IMR-90 (cell line): ENCODE data around the gene SLC66A1. TPM values are rescaled to one million over a fixed set of nuclear protein-coding genes. Genes with fewer than 3 reads are reported as not detected.

ENCODE experiments used
- ATAC-seq: fragments of 200-7000 bp; cut with Tn5 transposase; 2 replicates; pipeline ENCODE4 v1.9.1; 2020; ENCODE audit warnings: low read depth, mild to moderate bottlenecking, moderate library complexity
- BruUV-seq: library from RNA; stranded (reverse); fragments of 400-500 nt; replicated peaks from 2 replicates; lab custom pipeline; 2021; lab: Mats Ljungman, UMichigan
- CTCF ChIA-PET: fragments of 300-600 bp; formaldehyde crosslinking; extraction: SDS; loops from one replicate; lab custom pipeline; 2021; ENCODE audit warnings: antibody characterized with exemption; lab: Yijun Ruan, JAX
- POLR2A ChIA-PET: fragments of 300-600 bp; sonication (Branson Sonifier 250); formaldehyde crosslinking; loops from one replicate; lab custom pipeline; 2022; ENCODE audit warnings: antibody characterized with exemption; ENCODE audit not compliant: unreplicated experiment; lab: Charles Lee
- DNase-seq: peaks from one replicate; pipeline ENCODE4 v3.0.0; 2013
- H2AFZ ChIP-seq: replicated peaks from 2 replicates; pipeline ENCODE3; 2013; ENCODE audit warnings: low read length, mild to moderate bottlenecking; ENCODE audit not compliant: poor library complexity
- H2AK5ac ChIP-seq: 2 replicates; pipeline ENCODE4 v1.6.1; 2013; ENCODE audit warnings: low read depth, low read length, inconsistent platforms
- H2AK9ac ChIP-seq: replicated peaks from 2 replicates; pipeline ENCODE3; 2013; ENCODE audit warnings: mild to moderate bottlenecking, low read depth, low read length, moderate library complexity; ENCODE audit not compliant: poor library complexity
- H2BK120ac ChIP-seq: 2 replicates; pipeline ENCODE4 v1.6.1; 2013; ENCODE audit warnings: low read depth, low read length, inconsistent platforms
- H2BK15ac ChIP-seq: 3 replicates; pipeline ENCODE4 v1.6.1; 2013; ENCODE audit warnings: low read depth, low read length, inconsistent platforms
- H2BK20ac ChIP-seq: 2 replicates; pipeline ENCODE4 v1.6.1; 2013; ENCODE audit warnings: low read depth, mild to moderate bottlenecking, inconsistent platforms, low read length, moderate library complexity
- H2BK5ac ChIP-seq: 2 replicates; pipeline ENCODE4 v1.6.1; 2013; ENCODE audit warnings: mild to moderate bottlenecking, low read depth, low read length, inconsistent platforms; ENCODE audit not compliant: poor library complexity, severe bottlenecking
- H3K14ac ChIP-seq: replicated peaks from 2 replicates; pipeline ENCODE4 v1.6.1; 2013; ENCODE audit warnings: low read depth, low read length, inconsistent platforms
- H3K18ac ChIP-seq: 2 replicates; pipeline ENCODE4 v1.6.1; 2013; ENCODE audit warnings: low read depth, low read length, control low read depth
- H3K23ac ChIP-seq: 2 replicates; pipeline ENCODE4 v1.6.1; 2013; ENCODE audit warnings: low read depth, low read length, inconsistent platforms
- H3K27ac ChIP-seq: 2 replicates; pipeline ENCODE4 v1.5.1; 2013; ENCODE audit warnings: mild to moderate bottlenecking, control low read depth, low read length; ENCODE audit not compliant: insufficient read depth
- H3K27me3 ChIP-seq: 2 replicates; pipeline ENCODE4 v1.6.1; 2013; ENCODE audit warnings: low read length; ENCODE audit not compliant: control insufficient read depth, insufficient read depth
- H3K36me3 ChIP-seq: 2 replicates; pipeline ENCODE4 v1.6.1; 2013; ENCODE audit warnings: low read length, mixed read lengths; ENCODE audit not compliant: control insufficient read depth, insufficient read depth
- H3K4ac ChIP-seq: 2 replicates; pipeline ENCODE4 v1.6.1; 2013; ENCODE audit warnings: low read depth, low read length, inconsistent platforms
- H3K4me1 ChIP-seq: 2 replicates; pipeline ENCODE4 v1.6.1; 2013; ENCODE audit warnings: low read length, mixed read lengths; ENCODE audit not compliant: control insufficient read depth, insufficient read depth
- H3K4me2 ChIP-seq: 2 replicates; pipeline ENCODE4 v1.6.1; 2013; ENCODE audit warnings: low read depth, mild to moderate bottlenecking, control low read depth, low read length, moderate library complexity
- H3K4me3 ChIP-seq: 2 replicates; pipeline ENCODE4 v1.5.1; 2013; ENCODE audit warnings: low read depth, mild to moderate bottlenecking, control low read depth, low read length, moderate library complexity; ENCODE audit not compliant: insufficient read depth
- H3K56ac ChIP-seq: 2 replicates; pipeline ENCODE4 v1.6.1; 2013; ENCODE audit warnings: low read length, inconsistent platforms; ENCODE audit not compliant: insufficient read depth; ENCODE audit errors: extremely low read depth
- H3K79me1 ChIP-seq, 2 experiments: 2 replicates each; pipeline ENCODE4 v1.6.1; 2013; ENCODE audit warnings: low read length in 2 of 2, inconsistent platforms in 1 of 2, low read depth in 1 of 2
- H3K9ac ChIP-seq: 2 replicates; pipeline ENCODE4 v1.6.1; 2013; ENCODE audit warnings: low read depth, low read length, control low read depth
- H3K9me1 ChIP-seq: 2 replicates; pipeline ENCODE4 v1.6.1; 2013; ENCODE audit warnings: low read length, inconsistent platforms; ENCODE audit not compliant: insufficient read depth
- H3K9me3 ChIP-seq: 2 replicates; pipeline ENCODE4 v1.6.1; 2013; ENCODE audit warnings: low read length; ENCODE audit not compliant: control insufficient read depth, insufficient read depth
- H4K20me1 ChIP-seq: 2 replicates; pipeline ENCODE4 v1.6.1; 2013; ENCODE audit warnings: low read length, inconsistent platforms; ENCODE audit not compliant: insufficient read depth
- H4K5ac ChIP-seq: 2 replicates; pipeline ENCODE4 v1.6.1; 2013; ENCODE audit warnings: mild to moderate bottlenecking, low read depth, low read length, control low read depth
- H4K8ac ChIP-seq, 2 experiments: 2 replicates each; pipeline ENCODE4 v1.6.1; 2013; ENCODE audit warnings: low read depth in 2 of 2, low read length in 2 of 2, control low read depth in 1 of 2, inconsistent platforms in 1 of 2
- H4K91ac ChIP-seq: 2 replicates; pipeline ENCODE4 v1.6.1; 2013; ENCODE audit warnings: low read depth, low read length, inconsistent platforms; ENCODE audit not compliant: insufficient read depth
- BHLHE40 ChIP-seq: fragments of 150-350 bp; IDR thresholded peaks from 2 replicates; pipeline ENCODE4 v1.6.1; 2016; ENCODE audit warnings: mild to moderate bottlenecking, low read depth, low read length
- CEBPB ChIP-seq: IDR thresholded peaks from 2 replicates; pipeline ENCODE4 v1.6.1; 2012; ENCODE audit warnings: low read depth, low read length, improper control_type of control experiment
- CHD1 ChIP-seq: IDR thresholded peaks from 2 replicates; pipeline ENCODE4 v1.6.1; 2012; ENCODE audit warnings: low read depth, low read length, improper control_type of control experiment
- ELK1 ChIP-seq: fragments of 150-350 bp; IDR thresholded peaks from 2 replicates; pipeline ENCODE4 v1.6.1; 2016; ENCODE audit warnings: low read depth, mild to moderate bottlenecking, low read length, moderate library complexity, borderline replicate concordance
- FOS ChIP-seq: fragments of 150-350 bp; IDR thresholded peaks from 2 replicates; pipeline ENCODE4 v1.6.1; 2016; ENCODE audit warnings: low read depth, low read length
- MAFK ChIP-seq: IDR thresholded peaks from 2 replicates; pipeline ENCODE4 v1.6.1; 2012; ENCODE audit warnings: low read depth, low read length, improper control_type of control experiment
- MAZ ChIP-seq: IDR thresholded peaks from 2 replicates; pipeline ENCODE4 v1.6.1; 2012; ENCODE audit warnings: low read depth, mild to moderate bottlenecking, low read length, improper control_type of control experiment, moderate library complexity, borderline replicate concordance
- NFE2L2 ChIP-seq: fragments of 150-350 bp; IDR thresholded peaks from 2 replicates; pipeline ENCODE4 v1.6.1; 2016; ENCODE audit warnings: low read depth, mild to moderate bottlenecking, low read length
- POLR2A ChIP-seq: IDR thresholded peaks from 2 replicates; pipeline ENCODE4 v1.6.1; 2012; ENCODE audit warnings: mild to moderate bottlenecking, low read depth, low read length
- RAD21 ChIP-seq: IDR thresholded peaks from 2 replicates; pipeline ENCODE4 v1.6.1; 2012; ENCODE audit warnings: low read length, improper control_type of control experiment
- RFX5 ChIP-seq: IDR thresholded peaks from 2 replicates; pipeline ENCODE4 v1.8.0; 2012; ENCODE audit warnings: low read depth, mild to moderate bottlenecking, low read length, moderate library complexity
- USF2 ChIP-seq: fragments of 150-350 bp; IDR thresholded peaks from 2 replicates; pipeline ENCODE4 v1.6.1; 2017; ENCODE audit warnings: mild to moderate bottlenecking, antibody characterized with exemption, low read length, low read depth
- WGBS, 2 experiments: methylation state at CpG; one replicate each; pipeline versions ENCODE4 v1.1.5 to v1.1.7; 2013; ENCODE audit warnings: missing lambda C conversion rate in 2 of 2; ENCODE audit not compliant: insufficient read length in 1 of 2; ENCODE audit errors: extremely low coverage in 2 of 2; 5-methylcytosine and 5-hydroxymethylcytosine counted together
- dilution Hi-C: fragments of 300-500 bp; cut with HindIII; formaldehyde crosslinking; loops from one replicate; pipeline ENCODE4 v1.14.3; 2018; ENCODE audit warnings: low sequenced_read_pairs; ENCODE audit not compliant: unreplicated experiment
- in situ Hi-C: fragments of 300-500 bp; cut with MboI; formaldehyde crosslinking; loops from 3 replicates; pipeline ENCODE4 v1.14.3; 2019; ENCODE audit warnings: low sequenced_read_pairs, inconsistent platforms, mixed read lengths
- intact Hi-C: fragments of 100-400 bp; cut with micrococcal nuclease; formaldehyde crosslinking; loops from 2 replicates; pipeline ENCODE4 v1.10.0; 2022
- polyA plus RNA-seq, 3 experiments: library from polyadenylated mRNA; depleted of rRNA; stranded (reverse); fragments of >200 nt; gene quantifications; 2 replicates each; pipeline ENCODE4 v1.2.3, GENCODE V29; 2012; ENCODE audit warnings: low replicate concordance in 1 of 3
- total RNA-seq: library from RNA; depleted of rRNA; stranded (reverse); fragments of >200 nt; gene quantifications from 2 replicates; pipeline ENCODE4 v1.2.3, GENCODE V29; 2012

The SLC66A1 gene
- total and polyA plus RNA-seq, 2 of the 4 experiments (the other 2 are of a cell fraction) = 6.8 to 18.9 TPM

GRCh38 chr1:19317126-19317910 is 5.2 kb downstream of the SLC66A1 start:
- 82% methylated on average over 2 of the region's 13 CpGs; no CpG with 5 or more reads in 1 of the 2 experiments for WGBS, 2 experiments
- ATAC-seq = no peak
- Histone ChIP-seq H3K79me1 (peaks cover 33 to 82% of the 10 kb centered on the region in 2 experiments), H3K27ac (no peak overlapping the region), H2BK20ac (no peak overlapping the region), H2AFZ (peak overlapping the region; percentile 14), H2BK15ac (no peak overlapping the region), H3K9me1 (peaks cover 41% of the 10 kb centered on the region), H3K4me1 (peaks cover 16% of the 10 kb centered on the region), H3K9me3 (no peaks in the 10 kb centered on the region), H4K5ac (no peak overlapping the region), H3K27me3 (no peaks in the 10 kb centered on the region), H3K14ac (0 out of 2 replicates have a peak overlapping the region, but pooled peaks have one; percentile 9), H3K23ac (no peak overlapping the region), H3K4me3 (no peak overlapping the region), H4K20me1 (peaks cover 15% of the 10 kb centered on the region), H3K56ac (no peak overlapping the region), H4K8ac (no peak overlapping the region), H3K4me2 (no peak overlapping the region), H2BK5ac (no peak overlapping the region), H3K36me3 (peaks cover 20% of the 10 kb centered on the region), H2AK5ac (no peak overlapping the region), H2AK9ac (no peak overlapping the region), H3K9ac (no peak overlapping the region), H4K91ac (no peak overlapping the region), H2BK120ac (no peak overlapping the region), H3K4ac (no peak overlapping the region), H3K18ac (no peak overlapping the region)
- ChIA-PET POLR2A (no interaction called here), CTCF (no interaction called here)
- no TSS peak for BruUV-seq
- TF ChIP-seq BHLHE40 (no peak), ELK1 (no peak), POLR2A (no peak), RAD21 (no peak), MAFK (no peak), NFE2L2 (no peak), MAZ (no peak), FOS (no peak), USF2 (no peak), CHD1 (no peak), CEBPB (no peak), RFX5 (no peak)
- DNase-seq = no peak
- intact Hi-C loops = no loop called here
- dilution Hi-C loops = no loop called here
- in situ Hi-C loops = no loop called here
